ENCODE measurements around the gene SELENOV. TPM values are rescaled to one million over a fixed set of nuclear protein-coding genes. Genes with fewer than 3 reads are reported as not detected.

The SELENOV gene
- total RNA-seq, 1 donor from 2014 or later: not detected

DNA sequence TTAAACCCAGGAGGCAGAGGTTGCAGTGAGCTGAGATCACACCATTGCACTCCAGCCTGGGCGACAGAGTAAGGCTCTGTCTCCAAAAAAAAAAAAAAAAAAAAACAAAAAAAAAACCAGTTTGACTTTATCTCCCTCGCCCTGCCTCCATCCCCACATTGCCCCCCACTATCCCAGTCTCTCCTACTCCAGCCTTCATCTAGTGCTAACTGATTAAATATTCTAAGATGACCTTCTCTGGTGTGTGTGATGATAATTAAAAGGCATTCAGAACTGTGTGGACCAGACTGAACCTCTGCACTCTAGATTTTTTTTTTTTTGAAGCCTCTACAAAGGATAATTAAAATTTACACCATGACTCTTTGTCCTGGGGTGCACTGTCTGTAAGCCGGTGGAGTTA, 22.2 kb upstream of the SELENOV start:
- no peak for DNase-seq (ENCODE audit: low read depth in 2 of 2)

DNA sequence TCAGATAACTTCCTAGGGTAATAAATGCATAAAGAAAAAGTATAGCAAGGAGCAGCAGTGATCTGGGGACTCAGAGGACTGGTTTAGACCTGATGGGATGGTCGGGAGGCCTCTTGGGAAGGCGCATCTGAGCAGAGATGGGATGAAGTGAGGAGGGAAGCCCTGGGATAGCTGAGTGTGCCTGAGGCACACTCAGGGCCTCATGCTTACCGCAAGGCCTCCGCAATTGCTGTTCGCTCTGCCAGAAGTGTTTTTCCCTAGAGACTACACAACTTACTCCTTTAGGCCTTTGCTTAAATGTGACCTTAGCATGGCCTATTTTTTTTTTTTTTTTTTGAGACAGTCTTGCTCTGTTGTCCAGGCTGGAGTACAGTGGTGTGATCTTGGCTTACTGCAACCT, 20.3 kb upstream of the SELENOV start:
- DNase-seq (ENCODE audit: low read depth in 2 of 2): no peak

GRCh38 chr19:39496063-39496462, 18.9 kb upstream of the SELENOV start:
- no peak for DNase-seq (ENCODE audit: low read depth in 2 of 2)

DNA sequence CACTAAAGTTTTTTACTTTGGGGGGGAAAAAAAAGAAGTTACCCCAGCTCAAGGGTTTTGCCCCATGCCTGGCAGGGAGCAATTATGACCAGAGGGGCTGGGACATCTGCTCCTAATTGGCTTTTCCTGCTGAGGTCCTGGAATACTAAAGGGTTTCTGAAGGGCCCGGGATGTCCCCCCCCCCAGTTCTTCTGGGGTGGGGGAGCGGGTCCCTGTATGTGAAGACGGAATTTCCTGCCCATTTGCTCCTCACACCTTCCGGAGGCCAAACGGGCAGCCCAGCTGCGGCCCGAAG, 17.3 kb upstream of the SELENOV start:
- DNase-seq (ENCODE audit: low read depth in 2 of 2): no peak

- DNase-seq (ENCODE audit: low read depth in 2 of 2): peak in 1 of 2 donors; percentile 60
Measured at GRCh38 chr19:39497996-39498797, 16.7 kb upstream of the SELENOV start.

DNA sequence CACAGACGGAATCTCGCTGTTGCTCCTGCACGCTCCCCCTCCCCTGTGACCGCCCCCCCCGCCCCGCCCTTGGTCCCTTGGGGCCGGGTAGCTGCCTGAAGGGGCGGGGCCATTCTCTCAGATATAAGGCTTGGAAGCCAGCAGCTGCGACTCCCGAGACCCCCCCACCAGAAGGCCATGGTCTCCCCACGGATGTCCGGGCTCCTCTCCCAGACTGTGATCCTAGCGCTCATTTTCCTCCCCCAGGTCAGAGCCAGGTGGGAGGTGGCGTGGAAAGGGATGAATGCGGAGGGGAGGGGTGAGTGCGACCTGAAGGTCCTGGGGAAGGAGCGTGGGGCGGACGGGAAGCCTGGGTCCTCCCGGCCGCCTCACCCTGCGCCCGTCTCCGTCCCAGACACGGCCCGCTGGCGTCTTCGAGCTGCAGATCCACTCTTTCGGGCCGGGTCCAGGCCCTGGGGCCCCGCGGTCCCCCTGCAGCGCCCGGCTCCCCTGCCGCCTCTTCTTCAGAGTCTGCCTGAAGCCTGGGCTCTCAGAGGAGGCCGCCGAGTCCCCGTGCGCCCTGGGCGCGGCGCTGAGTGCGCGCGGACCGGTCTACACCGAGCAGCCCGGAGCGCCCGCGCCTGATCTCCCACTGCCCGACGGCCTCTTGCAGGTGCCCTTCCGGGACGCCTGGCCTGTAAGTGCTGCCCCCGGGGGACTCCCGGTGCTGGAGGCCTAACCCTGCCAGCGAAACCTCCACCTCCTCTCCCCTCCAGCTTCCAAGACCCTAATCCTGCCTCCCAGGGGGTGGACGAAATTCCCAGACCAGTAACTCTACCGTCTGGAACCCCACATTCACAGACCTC, 15.9 kb upstream of the SELENOV start, which contains the start of gene DLL3:
TSS of gene DLL3 (plus strand) at position 150 of the 845 bp plus-strand sequence. CDS start at position 178, 28 bp downstream.
- no peak for DNase-seq (ENCODE audit: low read depth in 2 of 2)

- no peak for DNase-seq (ENCODE audit: low read depth in 2 of 2)
Measured at GRCh38 chr19:39499932-39500331, 15.0 kb upstream of the SELENOV start.

GRCh38 chr19:39500543-39500942, 14.4 kb upstream of the SELENOV start:
- DNase-seq (ENCODE audit: low read depth in 2 of 2): no peak

GRCh38 chr19:39501340-39501739, 13.6 kb upstream of the SELENOV start:
- DNase-seq (ENCODE audit: low read depth in 2 of 2): no peak

DNA sequence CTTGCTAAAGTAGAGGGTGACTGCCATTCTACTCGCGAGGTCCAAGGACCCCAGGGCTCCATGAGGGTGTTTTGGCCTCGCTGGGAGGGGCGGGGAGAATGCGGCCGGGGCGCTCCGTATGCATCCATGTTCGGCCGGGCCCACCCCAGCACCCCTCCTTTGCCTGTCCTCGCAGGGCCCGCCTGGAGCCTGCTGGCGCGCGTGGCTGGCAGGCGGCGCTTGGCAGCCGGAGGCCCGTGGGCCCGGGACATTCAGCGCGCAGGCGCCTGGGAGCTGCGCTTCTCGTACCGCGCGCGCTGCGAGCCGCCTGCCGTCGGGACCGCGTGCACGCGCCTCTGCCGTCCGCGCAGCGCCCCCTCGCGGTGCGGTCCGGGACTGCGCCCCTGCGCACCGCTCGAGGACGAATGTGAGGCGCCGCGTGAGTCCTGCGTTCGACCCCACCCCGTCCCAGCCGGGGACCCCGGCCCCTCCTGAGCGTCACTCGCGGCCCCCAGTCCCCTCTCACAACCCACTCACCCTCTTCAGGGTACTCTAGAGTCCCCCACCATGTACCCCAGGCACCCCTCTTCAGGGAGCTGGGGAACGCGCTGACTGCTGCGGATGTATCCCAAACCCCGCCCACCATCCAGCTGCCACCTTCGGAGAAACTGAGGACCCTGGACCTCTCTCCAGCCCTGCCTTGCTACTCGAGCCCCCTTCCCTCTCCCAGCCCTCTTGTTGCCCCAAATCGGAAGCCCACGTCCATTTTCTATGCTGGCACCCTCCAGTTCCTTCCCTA, 12.1 kb upstream of the SELENOV start:
- DNase-seq (ENCODE audit: low read depth in 2 of 2): peak; percentile 54 to 83

GRCh38 chr19:39506598-39506943, 8.4 kb upstream of the SELENOV start:
- no peak for DNase-seq (ENCODE audit: low read depth in 2 of 2)

DNA sequence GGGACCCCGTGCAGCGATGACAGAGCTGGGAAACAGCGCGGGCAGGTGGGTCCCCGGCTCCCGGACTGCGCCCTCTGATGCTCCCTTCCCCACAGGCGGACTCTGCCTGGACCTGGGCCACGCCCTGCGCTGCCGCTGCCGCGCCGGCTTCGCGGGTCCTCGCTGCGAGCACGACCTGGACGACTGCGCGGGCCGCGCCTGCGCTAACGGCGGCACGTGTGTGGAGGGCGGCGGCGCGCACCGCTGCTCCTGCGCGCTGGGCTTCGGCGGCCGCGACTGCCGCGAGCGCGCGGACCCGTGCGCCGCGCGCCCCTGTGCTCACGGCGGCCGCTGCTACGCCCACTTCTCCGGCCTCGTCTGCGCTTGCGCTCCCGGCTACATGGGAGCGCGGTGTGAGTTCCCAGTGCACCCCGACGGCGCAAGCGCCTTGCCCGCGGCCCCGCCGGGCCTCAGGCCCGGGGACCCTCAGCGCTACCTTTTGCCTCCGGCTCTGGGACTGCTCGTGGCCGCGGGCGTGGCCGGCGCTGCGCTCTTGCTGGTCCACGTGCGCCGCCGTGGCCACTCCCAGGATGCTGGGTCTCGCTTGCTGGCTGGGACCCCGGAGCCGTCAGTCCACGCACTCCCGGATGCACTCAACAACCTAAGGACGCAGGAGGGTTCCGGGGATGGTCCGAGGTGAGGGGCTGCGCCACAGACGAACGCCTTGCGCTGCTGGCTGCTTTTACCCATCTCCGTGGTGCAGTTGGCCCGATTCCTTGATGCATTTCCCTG, 7.8 kb upstream of the SELENOV start:
- DNase-seq (ENCODE audit: low read depth in 2 of 2): peak; percentile 37 to 82

DNA sequence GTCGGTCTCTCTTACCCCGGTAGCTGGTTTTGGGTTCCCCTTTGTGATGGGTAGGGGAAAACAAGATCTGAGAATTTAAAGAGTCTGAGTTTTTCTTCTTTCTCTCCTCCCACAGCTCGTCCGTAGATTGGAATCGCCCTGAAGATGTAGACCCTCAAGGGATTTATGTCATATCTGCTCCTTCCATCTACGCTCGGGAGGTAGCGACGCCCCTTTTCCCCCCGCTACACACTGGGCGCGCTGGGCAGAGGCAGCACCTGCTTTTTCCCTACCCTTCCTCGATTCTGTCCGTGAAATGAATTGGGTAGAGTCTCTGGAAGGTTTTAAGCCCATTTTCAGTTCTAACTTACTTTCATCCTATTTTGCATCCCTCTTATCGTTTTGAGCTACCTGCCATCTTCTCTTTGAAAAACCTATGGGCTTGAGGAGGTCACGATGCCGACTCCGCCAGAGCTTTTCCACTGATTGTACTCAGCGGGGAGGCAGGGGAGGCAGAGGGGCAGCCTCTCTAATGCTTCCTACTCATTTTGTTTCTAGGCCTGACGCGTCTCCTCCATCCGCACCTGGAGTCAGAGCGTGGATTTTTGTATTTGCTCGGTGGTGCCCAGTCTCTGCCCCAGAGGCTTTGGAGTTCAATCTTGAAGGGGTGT, 7.1 kb upstream of the SELENOV start:
- DNase-seq (ENCODE audit: low read depth in 2 of 2): no peak

DNA sequence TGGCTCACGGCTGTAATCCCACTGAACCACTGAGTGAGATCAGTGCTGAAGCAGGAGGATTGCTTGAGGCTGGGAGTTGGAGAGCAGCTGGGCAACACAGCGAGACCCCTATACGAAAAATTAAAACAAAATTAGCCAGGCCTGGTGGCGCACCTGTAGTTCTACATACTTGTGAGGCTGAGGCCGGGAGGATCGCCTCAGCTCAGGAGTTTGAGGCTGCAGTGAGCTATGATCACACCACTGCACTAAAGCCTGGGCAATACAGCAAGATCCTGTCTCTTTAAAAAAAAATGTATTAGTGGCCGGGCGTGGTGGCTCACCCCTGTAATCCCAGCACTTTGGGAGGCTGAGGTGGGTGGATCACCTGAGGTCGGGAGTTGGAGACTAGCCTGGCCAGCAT, 6.3 kb upstream of the SELENOV start:
- DNase-seq (ENCODE audit: low read depth in 2 of 2): no peak

DNA sequence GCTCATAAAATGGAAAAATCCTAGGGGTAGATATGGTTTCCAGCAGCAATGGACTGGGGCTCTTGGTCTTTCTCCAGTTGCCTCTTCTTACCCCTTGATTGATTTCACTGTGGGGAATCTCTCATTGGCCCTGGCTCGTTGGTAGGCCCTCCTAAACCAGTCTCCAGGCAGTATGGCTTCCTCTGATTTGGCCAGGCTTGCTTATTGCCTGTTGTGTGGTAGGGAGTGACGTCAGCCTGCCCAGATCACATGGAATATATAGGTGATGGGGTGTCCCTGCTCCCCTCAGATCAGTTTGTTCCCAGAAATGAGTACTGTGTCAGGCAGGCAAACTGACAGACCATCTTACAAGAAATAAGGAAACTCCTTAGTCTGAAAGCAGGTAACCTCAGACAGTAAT, 5.7 kb upstream of the SELENOV start:
- no peak for DNase-seq (ENCODE audit: low read depth in 2 of 2)

DNA sequence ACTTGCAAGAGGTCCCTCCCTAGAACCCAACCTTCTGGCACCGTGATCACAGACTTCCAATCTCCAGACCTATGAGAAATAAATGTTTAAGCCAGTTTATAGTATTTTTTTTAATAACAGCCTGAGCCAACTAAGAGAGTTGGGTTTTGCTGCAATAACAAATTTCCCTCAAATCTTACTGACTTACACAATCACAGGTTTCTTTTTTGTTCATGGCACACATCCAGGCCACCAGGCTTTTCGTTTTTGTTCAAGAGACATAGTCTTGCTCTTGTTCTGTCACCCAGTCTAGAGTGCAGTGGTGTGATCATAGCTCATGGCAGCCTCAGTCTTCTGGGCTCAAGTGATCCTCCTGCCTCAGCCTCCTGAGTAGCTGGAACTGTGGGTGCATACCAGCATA, 2.0 kb upstream of the SELENOV start:
- no peak for DNase-seq (ENCODE audit: low read depth in 2 of 2)

GRCh38 chr19:39515551-39516191, 732 bp downstream of the SELENOV start:
- DNase-seq (ENCODE audit: low read depth in 2 of 2): no peak

- DNase-seq (ENCODE audit: low read depth in 2 of 2): no peak
Measured at GRCh38 chr19:39516270-39516669, 1.3 kb downstream of the SELENOV start.

DNA sequence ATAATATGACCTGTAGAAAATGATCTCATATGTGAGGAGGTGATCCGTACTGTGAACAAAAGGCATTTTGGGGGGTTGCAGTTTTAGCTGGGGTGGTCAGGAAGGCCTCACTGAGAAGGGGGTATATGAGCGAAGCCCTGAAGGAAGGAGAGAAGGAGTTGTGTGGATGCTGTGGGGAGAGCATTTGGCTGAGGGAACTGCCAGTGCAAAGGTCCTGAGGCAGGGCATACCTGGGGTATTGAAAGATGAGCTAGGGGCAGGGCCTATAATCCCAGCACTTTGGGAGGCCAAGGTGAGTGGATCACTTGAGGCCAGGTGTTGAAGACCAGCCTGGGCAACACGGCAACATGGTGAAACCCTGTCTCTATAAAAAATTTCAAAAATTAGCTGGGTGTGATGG, 2.5 kb downstream of the SELENOV start:
- no peak for DNase-seq (ENCODE audit: low read depth in 2 of 2)

DNA sequence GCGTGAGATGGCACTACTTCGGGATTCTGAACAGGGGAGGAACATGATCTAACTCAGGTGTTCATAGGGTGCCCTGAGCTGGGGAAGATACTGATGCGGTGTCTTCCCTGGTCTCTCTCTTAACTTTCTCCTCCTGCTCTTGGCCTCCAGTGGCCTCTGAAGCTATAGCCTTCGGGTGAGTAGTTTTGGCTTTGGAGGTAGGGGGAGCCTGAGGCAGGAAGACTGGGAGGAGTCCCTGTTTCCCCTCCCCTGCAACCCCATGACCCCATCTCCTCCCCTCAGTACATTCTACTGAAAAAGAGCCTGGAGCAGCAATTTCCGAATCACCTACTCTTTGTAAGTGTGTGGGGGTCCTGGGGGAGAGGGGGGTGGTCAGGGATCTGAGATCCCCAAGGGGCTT, 3.5 kb downstream of the SELENOV start:
- DNase-seq (ENCODE audit: low read depth in 2 of 2): no peak
